HTERT RPE-1 (cell line): ENCODE measurements around the gene CCIN.

Source experiments
- in situ Hi-C: fragments of 300-500 bp; cut with MboI; formaldehyde crosslinking; loops from 4 replicates; pipeline ENCODE4 v1.14.3; 2020; ENCODE audit warnings: low sequenced_read_pairs

CCIN gene

GRCh38 chr9:36140086-36141084, 28.8 kb upstream of the CCIN start:
- in situ Hi-C loops: no loop called here

DNA sequence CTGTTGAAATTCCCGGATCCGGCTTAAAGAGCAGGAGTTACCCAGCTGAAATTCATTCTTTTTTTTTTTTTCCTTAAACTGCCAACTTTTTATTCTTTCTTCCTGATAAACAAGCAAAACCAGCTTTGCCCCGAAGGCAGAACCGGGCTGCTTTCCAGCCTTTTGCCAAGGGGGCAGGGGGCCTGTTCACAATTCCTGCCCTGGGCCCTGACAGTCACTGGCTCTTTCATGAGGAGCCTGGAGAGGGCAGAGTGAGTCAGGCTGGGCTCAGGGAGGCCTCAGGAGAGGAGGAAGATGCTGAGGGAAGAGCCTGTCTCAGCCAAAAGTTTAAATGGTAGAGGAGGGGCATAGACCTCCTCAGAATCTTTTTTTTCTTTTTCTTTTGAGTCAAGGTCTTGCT, 27.9 kb upstream of the CCIN start:
- in situ Hi-C loops: no loop called here

GRCh38 chr9:36141761-36142160, 27.4 kb upstream of the CCIN start:
- in situ Hi-C loops: no loop called here

GRCh38 chr9:36142510-36143244, 26.5 kb upstream of the CCIN start:
- in situ Hi-C loops: no loop called here

- in situ Hi-C loops: no loop called here
Measured at GRCh38 chr9:36143245-36143641, 25.9 kb upstream of the CCIN start.

DNA sequence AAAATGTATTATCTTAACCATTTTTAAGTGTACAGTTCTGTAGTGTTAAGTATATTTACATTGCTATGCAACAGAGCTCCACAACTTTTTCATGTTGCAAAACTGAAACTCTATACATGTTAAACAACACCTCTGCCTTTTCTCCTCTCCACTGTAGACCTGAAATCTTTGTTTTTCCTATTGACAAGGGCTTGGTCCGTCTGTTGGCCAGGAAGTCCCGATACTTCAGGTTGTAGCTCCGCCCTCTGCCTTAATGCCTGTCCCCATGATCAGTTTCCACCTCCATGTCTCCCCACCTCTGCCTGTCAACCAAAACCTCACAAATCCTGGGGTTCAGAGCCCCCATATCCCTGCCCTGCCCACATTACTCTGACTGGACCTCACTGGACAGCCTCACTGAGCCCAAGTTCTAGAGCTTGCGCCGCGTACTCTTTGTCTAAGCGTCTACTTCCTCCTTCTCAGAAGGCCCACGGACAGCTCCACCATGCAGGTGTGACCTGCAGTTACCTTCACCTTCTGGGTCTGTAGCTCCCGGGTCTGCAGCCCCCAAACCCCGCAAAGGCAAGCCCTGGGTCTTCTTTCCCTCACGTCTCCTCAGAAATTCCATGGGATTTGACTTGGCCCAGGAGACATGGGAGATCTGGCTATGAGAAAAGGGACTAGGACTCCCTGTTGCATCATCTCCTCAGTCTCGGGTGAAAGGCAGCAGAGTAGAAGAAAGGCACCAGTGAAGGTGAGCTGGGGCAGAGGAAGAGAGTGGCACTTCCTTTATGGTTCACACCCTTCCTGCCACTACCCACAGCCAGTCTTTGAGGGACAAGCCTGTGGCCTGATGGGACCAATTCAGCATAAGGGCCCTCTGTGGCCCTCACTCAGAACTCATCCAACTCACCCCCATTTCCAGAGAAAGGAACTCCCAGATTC, 24.6 kb upstream of the CCIN start:
- in situ Hi-C loops: no loop called here

GRCh38 chr9:36145970-36146369, 23.2 kb upstream of the CCIN start:
- in situ Hi-C loops: no loop called here

GRCh38 chr9:36146651-36147050, 22.5 kb upstream of the CCIN start:
- in situ Hi-C loops: no loop called here

GRCh38 chr9:36147441-36148175, 21.6 kb upstream of the CCIN start:
- in situ Hi-C loops: no loop called here

DNA sequence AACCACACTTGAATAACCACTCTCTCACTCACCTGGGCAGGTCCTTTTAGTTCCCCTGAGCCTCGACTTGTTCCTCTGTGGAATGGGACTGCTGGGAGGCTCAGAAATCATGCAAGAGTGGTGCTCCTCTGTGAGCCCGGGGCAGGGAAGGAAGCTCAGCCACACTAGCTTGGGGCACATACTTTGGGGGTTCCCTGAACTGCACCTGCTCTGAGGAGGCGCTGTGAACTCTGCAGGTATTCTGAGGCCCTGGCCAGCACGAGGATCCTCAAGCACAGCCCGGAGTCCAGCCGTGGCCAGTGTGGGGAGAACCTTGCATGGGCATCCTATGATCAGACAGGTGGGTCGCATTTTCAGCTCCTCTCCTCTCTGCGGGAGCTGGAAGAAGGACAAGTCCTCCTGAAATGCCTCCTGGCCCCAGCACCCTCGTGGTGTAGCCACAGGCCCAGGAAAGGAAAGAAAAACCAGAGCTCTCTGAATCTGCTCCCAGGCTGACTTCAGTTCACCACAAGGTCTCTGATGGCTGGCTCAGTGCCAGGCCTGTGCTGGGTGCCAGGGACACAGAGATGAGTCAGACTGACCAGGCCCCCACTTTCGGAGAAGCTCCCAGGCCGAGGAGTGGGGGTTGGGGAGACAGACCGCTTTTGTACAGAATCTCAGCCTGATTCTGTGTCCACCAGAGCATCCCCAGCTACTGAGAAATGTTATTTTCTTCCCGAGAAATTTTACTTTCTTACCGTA, 20.7 kb upstream of the CCIN start:
- in situ Hi-C loops: no loop called here

DNA sequence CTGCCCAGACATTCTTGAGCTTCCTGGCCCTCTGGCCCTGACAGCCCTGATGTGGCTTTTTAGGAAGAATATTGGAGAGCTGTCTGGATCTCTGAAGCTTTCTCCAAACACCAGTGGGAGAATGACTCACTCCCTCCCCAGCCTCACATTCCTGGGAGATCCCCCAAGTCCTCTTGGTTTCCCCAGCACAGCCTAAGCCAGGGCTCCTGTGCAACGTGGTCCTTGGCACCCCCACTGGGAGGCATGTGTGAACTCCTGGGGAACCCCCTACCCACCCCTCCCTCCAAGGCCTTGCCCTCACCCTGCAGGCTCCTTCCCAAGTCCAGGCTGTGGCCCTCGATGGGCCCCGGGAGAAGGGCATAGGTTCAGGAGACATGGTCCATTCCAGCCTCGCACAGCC, 20.0 kb upstream of the CCIN start:
- in situ Hi-C loops: no loop called here

- in situ Hi-C loops: no loop called here
Measured at GRCh38 chr9:36150574-36151315, 18.4 kb upstream of the CCIN start.

DNA sequence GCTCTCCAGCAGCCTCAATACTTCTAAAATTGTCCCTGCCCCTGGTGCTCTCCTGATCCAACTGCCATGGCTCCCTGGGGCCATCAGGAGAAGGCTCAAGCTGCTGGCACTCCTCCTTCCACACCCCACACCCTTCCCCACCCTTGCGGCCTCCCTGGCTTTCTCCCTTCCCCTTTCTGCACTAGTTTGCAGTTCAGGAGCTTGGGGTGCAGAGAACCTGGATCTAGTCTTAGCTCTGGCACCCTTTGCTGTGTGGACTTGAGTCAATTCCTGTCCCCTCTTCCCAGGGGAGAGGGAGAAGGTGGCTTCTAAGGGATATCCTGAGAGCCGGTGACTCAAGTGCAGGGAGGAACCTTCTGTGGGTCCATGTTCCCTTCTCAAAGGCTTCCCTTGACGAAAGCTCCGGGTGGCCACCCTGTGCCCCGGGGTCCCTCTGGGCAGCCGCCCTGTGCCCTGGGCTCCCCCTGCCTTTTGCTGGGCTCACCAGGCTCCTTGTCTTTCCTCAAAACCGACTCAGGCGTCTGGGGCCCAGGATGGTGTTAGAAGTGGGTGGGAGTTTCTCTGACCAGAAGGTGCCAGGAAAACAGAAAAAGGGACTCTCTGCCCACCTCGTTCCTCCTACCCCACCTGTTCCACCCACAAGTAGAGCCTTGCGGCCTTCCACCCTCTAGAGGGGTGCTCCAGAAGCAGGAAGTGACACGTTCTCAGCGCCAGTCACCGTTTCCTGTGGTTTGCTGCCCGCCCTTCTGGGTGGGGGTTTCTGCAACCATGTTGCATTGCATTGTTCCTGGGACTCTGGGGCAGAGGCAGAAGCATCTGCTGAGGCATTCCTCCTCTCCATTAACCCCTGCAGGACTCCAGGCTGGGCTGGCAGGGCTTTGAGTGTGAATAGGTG, 17.6 kb upstream of the CCIN start:
- in situ Hi-C loops: no loop called here

- in situ Hi-C loops: no loop called here
Measured at GRCh38 chr9:36152741-36153438, 16.3 kb upstream of the CCIN start.

DNA sequence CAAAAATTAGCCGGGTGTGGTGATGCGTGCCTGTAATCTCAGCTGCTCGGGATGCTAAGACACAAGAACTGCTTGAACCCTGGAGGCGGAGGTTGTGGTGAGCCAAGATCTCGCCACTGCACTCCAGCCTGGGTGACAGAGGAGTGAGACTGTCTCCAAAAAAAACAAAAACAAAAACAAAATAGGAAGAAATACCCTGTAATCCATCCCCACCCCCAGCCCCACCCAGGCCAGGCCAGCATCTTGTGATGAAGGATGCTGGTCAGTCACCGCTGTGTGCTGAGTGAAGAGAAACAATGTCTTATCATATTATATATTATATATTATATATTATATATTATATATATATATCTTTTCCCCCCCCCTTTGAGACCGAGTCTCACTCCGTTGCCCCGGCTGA, 15.4 kb upstream of the CCIN start:
- in situ Hi-C loops: no loop called here

- in situ Hi-C loops: no loop called here
Measured at GRCh38 chr9:36154331-36154952, 14.7 kb upstream of the CCIN start.

- in situ Hi-C loops: no loop called here
Measured at GRCh38 chr9:36156116-36156515, 13.1 kb upstream of the CCIN start.
